ENCODE data around the gene QRICH1.

Gene QRICH1

GRCh38 chr3:48990636-48991469 is 103.0 kb downstream of the QRICH1 start:
- TF ChIP-seq, protein P1, sequence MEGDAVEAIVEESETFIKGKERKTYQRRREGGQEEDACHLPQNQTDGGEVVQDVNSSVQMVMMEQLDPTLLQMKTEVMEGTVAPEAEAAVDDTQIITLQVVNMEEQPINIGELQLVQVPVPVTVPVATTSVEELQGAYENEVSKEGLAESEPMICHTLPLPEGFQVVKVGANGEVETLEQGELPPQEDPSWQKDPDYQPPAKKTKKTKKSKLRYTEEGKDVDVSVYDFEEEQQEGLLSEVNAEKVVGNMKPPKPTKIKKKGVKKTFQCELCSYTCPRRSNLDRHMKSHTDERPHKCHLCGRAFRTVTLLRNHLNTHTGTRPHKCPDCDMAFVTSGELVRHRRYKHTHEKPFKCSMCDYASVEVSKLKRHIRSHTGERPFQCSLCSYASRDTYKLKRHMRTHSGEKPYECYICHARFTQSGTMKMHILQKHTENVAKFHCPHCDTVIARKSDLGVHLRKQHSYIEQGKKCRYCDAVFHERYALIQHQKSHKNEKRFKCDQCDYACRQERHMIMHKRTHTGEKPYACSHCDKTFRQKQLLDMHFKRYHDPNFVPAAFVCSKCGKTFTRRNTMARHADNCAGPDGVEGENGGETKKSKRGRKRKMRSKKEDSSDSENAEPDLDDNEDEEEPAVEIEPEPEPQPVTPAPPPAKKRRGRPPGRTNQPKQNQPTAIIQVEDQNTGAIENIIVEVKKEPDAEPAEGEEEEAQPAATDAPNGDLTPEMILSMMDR (conservative IDR thresholded peaks at IDR 0.05; ENCODE audit: low read depth, low read length) = no peak
- DNase-seq (ENCODE audit: low read depth) = no peak

GRCh38 chr3:48989796-48990635 is 103.9 kb downstream of the QRICH1 start, which contains the start of gene P4HTM:
Gene P4HTM (plus strand): TSS chr3:48990241. CDS start chr3:48990257, 16 bp downstream.
- peak within 1 kb of the TSS; percentile 77 for H3K4me3 ChIP-seq (ENCODE audit: low read length)
- TF ChIP-seq, protein P1 (conservative IDR thresholded peaks at IDR 0.05; ENCODE audit: low read depth, low read length) = peak; percentile 41

More at GRCh38 chr3:48990636-48991469, 103.0 kb downstream of the QRICH1 start:
- peak overlapping the region; percentile 77 for H3K4me3 ChIP-seq (ENCODE audit: low read length)

GRCh38 chr3:48989126-48989795 is 104.6 kb downstream of the QRICH1 start:
- no peak for DNase-seq (ENCODE audit: low read depth)
- TF ChIP-seq, protein P1 (conservative IDR thresholded peaks at IDR 0.05; ENCODE audit: low read depth, low read length) = no peak
- H3K4me3 ChIP-seq (ENCODE audit: low read length) = peak overlapping the region; percentile 77

More at GRCh38 chr3:48989796-48990635, 103.9 kb downstream of the QRICH1 start, which contains the start of gene P4HTM:
- peak; percentile 84 for DNase-seq (ENCODE audit: low read depth)

DNA sequence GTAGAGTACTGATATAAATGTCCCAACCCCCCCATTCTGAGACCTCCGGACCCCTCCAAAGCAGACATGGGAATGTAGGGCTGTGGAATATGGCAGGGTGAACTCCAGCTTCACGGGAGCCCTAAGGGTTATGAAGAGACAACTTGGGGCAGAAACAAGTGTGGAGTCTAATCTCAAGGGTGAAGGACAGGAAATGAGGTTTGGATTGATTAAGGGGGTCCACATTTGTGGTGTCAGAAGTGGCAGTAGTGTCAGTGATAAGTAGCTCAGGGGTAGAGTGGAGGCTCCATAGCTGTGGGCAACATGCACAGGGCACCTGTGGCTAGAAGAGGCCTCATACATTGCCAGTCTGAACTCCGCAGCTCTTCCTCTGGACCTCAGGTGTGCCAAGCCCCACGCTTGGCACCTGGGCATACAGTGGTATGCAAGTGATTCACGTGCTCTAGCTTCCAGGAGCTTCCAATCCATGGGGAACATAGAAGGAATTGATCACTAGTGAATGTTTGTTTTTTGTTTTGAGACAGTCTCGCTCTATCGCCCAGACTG is 108.0 kb downstream of the QRICH1 start:
- DNase-seq (ENCODE audit: low read depth) = no peak
- TF ChIP-seq, protein P1 (conservative IDR thresholded peaks at IDR 0.05; ENCODE audit: low read depth, low read length) = no peak
- no peak overlapping the region for H3K4me3 ChIP-seq (ENCODE audit: low read length)

- no peak overlapping the region for H3K4me3 ChIP-seq (ENCODE audit: low read length)
- no peak for DNase-seq (ENCODE audit: low read depth)
- TF ChIP-seq, protein P1 (conservative IDR thresholded peaks at IDR 0.05; ENCODE audit: low read depth, low read length) = no peak
Observed at GRCh38 chr3:48984663-48985062, 109.2 kb downstream of the QRICH1 start.

GRCh38 chr3:48983096-48983495 is 110.8 kb downstream of the QRICH1 start:
- no peak for DNase-seq (ENCODE audit: low read depth)
- TF ChIP-seq, protein P1 (conservative IDR thresholded peaks at IDR 0.05; ENCODE audit: low read depth, low read length) = no peak
- H3K4me3 ChIP-seq (ENCODE audit: low read length) = no peak overlapping the region

Measured in retinal pigment epithelial cell (primary cell).